ENCODE results near the gene TAGAP.
"Not testable (repeated sequence)": the region's sequence is repeated elsewhere in the genome, so short reads cannot be mapped to it uniquely, and the experiment has no call there.

The TAGAP gene

DNA sequence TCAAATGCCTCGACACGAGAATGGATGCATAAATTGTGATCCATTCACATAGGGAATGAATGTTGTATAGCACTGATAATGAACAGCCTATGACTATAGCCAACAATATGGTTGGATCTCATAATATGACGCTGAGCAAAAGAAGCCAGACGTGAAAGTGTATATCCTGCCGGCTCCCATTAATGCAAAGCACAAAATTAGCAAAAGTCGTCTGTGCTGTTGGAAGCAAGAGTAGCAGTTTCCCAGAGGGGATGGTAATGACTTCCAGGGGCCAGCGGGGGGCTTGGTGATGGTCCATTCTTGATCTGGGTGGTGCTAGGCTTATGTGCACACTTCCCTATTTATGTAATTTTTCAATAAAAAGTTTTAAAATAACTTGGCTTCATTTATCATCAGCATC lies 1.0 kb upstream of the TAGAP start:
- no peak for DNase-seq (ENCODE audit: low read depth in 2 of 2)

DNA sequence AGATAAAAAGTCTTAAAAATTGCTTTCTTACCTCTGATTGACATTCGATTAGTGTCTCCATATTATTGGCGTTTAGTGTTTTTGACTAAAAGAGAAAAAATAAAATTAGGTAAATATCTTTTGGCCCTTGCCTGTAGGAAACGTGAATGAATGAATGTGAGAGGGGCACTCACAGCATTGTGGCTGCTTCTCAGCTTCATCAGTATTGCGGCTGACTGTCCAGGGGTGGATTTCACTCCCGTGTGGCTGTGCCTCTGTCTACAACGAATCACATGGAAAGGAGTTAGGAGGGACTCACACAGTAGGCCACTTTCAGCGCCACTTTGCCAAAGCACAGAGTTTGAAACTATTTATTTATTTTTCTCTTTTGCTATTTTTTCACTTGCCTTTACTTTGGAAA lies 844 bp downstream of the TAGAP start:
- DNase-seq (ENCODE audit: low read depth in 2 of 2) = no peak

DNA sequence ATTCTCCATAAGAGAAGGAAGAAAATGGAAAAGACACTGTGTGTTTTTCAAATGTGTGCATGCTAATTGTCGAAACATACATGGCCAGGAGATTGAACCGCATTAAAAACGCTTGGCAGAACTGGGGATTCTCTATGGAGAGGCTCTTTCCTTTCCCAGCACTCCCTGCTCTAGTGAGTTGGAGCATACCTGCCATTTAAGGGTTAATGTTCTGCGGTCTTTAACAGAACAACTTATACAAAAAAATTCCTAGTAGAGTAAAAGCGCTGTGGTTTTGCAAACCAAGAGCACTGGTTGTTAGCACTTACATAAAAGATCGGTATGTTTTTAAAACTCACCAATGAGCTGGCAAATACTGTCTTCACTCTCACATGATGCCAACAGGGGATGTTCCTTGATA lies 1.5 kb downstream of the TAGAP start:
- DNase-seq (ENCODE audit: low read depth in 2 of 2) = no peak

DNA sequence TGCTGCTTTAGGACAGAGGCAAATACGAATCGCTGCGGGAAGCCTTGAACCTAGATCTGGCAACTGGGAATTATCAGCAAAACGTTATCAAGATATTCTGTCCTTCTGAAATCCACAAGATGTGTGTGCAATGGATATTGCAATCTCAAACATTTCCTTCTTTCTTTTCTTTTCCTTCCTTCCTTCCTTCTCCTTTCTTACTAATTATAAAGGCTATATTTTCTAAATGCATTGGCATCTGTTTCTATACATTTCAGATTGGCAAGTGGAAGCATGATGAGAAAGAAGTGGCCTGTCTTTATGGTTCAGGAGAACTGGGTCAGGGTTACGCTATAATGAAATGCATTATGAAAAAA lies 2.0 kb downstream of the TAGAP start:
- DNase-seq (ENCODE audit: low read depth in 2 of 2) = no peak

DNA sequence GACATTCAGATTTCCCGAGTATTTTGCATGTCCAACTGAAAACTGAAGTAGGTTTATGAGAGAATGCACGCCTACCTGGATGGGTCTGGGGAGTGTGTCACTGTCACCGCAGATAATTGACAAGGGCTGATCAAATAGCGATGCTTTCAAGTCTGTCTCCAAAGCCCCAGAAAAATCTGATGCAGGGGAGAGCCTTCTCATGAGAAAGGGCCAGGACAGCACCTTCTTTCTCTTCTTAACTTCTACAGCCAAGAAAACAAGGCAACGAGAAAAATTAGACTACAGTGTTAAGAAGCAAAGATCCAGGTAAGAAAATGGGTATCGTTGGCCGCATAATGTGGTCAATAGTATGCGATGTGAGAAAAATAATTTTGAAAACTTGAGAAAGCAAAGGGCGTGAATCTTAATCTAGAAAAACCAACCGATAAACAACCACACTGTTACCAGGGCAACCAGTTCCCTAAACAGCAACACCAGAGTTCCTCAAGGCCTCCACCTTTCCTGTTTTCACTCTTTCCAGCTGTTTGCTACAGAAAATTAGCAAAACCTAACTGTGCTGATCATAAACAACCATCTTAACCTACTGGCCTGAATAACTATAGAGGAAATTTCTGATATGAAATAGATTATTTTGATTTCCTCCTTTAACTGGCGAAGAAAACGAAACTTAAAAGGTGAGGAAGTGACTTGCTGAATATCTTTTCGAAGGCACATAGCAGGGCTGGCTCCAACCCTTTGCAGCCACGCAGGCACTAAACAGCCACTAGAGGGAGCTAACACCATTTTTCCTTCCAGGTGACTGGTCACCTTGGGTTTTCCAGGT lies 2.6 kb downstream of the TAGAP start:
- peak; percentile 56 for DNase-seq (ENCODE audit: low read depth in 2 of 2)

DNA sequence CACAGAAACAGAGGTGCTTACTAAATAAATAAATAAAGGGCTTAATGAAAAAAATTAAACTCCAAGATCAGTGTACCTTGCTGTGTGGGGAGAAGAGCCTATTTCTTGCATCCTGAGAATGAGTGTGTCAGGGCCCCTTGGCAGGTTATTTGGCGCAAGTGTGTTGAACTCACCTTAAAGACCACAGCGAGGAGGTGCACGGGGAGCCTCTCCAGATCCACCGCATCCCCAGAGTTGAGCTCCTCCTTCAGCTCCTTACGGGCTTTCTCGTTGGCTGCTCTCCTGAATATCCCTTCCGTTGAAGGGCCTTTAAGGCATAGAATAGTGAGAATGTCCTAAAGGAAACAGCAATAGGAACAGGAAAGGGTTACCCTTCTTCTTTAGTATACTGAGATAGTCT lies 3.6 kb downstream of the TAGAP start:
- no peak for DNase-seq (ENCODE audit: low read depth in 2 of 2)

DNA sequence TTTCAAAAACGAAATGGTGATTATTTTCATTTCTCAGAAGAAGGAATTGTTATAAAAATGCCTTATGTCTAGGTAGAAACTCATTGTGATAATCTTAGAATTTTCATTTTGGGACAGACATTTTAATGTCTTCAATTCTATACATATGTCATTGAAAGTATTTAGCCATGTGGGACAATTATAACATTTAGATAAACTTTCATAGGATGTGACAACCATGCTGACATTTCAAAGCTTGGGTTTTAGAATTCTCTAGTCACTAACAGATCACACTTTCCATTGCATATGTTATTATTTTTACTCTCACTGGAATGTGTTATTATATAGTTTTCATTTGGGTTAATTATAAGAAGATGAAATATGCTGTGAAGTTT lies 4.9 kb downstream of the TAGAP start:
- DNase-seq (ENCODE audit: low read depth in 2 of 2) = no peak

DNA sequence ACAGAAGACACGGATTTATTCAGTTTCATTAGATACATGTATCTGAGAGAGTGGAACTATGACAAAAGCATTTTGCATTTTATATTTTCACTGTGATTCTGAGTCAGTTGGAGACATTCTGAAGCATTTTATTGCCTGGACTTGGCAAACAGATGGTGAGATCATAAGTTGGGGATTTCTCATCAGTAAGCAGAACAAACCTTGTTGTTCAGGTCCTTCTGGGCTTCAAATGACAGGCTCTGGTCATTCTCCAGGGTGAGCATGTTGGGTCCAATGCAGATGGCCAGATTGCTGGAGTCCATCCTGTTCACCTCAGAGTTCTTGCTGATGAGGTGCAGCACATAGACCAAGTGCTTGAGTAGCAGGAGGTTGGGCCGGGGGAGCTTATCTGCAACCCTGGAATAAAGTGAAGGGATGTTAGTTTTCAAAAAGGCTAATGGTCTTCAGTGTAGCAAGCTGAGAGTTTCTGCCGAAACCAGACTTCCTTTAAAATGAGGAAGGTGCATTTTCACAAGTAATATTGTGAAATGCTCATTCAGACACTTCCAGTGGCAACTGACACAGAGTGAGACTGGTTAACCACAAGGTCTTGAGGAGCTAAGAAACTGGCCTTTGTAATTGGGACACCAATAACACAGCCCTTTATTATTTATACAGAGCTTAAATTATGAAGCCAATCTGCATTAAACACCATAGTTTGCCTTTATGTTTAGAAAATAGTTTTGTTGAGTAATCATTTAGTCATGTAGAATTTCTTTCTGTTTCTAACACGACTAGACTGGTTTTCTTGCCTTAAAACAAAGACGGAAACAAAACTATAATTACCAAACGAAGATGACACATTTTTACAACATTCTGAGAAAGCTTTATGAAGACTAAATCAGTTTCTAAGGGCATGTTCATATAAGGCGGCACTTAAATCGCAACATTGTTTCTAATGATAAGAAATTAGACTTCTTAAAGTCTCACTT lies 5.6 kb downstream of the TAGAP start:
- DNase-seq (ENCODE audit: low read depth in 2 of 2) = no peak

DNA sequence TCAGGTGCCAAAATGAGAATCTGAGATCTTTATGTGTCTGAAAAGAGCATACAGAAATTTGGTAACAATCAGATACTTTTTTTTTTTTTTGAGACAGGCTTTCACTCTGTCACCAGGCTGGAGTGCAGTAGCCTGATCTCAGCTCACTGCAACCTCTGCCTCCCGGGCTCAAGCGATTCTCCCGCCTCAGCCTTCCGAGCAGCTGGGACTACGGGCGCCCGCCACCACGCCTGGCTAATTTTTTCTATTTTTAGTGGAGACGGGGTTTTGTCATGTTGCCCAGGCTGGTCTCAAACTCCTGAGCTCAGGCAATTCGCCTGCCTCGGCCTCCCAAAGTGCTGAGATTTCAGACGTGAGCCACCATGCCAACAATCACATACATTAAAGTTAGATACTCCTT lies 6.5 kb downstream of the TAGAP start:
- DNase-seq (ENCODE audit: low read depth in 2 of 2) = not testable (repeated sequence)

DNA sequence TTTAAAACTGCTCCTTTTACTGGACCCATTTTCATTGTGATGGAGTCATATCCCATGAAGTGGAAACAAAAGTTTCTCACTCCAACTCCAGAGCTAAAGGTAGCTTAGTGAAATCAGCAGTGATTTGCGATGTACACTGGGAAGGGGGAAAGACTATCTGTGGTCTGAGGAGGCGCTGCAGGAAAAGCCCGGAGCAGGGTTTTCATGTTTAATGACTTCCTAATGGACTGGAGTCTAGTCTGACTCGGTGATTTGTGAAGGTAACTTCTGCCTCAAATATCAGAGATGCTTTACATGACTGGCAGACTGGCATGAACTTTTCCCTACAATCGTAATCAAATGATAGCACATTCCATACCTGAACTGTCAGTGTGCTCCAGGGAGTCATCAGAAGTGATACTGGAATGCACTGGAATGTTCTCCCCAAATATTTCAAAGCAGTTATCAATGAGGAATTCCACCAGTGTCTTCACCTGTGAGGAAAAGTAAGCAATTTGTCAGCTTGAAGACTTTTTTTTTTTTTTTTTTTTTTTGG lies 7.0 kb downstream of the TAGAP start:
- DNase-seq (ENCODE audit: low read depth in 2 of 2) = no peak

DNA sequence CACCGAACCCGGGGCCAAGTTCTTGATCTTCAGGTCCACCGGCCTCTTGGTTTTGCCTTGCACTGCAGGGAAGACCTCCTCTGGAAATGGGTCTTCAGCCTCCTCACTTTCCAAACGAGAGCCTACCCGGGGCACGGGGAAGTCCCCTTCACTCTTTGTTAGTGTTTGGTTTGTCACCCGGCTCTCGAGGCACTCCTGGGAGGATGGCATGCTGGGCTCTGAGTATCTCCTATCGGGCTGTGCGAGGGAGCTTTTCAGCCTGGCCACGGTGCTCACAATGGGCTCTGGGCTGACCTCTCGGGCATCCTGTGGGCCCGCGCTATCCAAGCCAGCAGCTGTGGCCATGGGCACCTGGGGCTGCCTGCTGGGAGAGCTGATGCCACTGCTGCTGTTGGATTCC lies 8.1 kb downstream of the TAGAP start:
- DNase-seq (ENCODE audit: low read depth in 2 of 2) = no peak

DNA sequence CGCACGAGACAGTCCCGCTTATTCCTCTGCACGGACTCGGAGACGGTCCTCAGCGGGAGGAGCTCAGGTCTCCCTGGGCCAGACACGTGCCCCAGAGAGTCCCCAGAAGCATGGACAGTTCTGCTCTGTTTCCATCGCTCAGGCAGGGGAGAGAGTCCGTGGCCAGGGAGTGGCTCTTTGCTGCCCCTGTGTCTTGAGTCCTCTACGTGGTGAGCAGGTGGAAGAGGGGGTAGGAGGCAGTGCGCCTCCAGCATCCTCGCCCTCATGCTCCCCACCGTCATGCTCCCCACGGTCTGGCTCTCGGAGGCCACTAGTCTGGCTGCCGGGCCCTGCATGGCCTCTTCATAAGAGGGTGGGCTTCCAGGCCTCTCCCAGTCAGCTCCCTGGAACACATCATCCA lies 8.9 kb downstream of the TAGAP start:
- no peak for DNase-seq (ENCODE audit: low read depth in 2 of 2)

DNA sequence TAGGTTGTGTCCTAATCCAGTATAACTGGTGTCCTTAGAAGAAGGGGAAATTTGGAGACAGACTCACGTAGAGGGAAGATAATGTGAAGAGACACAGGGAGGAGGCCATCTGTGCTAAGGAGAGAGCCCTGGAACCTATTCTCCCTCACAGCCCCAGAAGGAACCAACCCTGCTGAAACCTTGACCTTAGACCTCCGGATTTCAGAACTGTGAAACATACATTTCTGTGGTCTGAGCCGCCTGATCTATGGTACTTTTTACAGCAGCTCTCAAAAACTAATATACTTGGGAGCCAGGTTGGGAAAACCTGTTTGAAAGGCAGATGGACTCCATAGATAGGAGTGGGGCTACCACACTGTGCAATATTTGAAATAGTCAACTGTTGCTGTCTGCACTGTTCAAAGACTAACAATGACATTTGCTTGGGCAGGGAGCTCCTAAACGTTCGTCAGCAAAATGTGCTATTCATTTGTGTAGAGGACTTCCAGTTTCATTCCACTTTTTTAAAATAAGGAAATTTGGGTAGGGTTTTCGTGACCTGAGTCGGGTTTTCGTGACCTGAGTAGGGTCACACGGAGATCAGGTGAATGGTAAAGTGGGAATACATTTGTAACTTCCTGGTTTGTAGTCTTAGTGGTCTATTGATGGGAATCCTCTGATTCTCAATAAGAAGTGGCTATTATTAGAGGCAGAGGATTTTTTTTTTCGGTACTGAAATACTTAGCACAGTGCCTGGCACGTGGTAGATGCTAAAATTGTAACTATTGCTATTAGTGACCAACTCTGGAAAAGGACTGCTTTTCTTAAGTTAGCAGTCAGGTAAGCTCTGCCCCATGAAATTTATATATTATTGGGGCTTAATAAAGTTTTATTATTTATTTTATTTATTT lies 11.4 kb downstream of the TAGAP start:
- no peak for DNase-seq (ENCODE audit: low read depth in 2 of 2)

DNA sequence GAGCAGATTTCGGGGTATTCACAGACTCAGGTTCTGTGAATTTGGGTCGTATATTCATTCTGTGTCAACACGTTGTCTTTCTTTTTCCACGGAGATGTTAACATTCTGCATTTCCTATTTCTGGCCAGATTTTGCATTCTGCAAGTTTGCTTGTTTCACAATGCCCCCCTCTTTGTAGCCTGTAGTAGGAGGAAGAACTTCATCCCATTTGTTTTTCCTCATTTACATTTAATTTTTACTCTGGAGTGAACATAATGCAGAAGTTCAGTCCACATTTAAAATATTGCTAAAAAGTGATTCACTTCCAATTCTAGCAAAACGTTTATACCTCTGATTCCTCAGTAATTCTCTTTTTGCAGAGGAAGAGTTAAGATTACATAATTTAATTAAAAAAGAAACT lies 12.9 kb downstream of the TAGAP start:
- no peak for DNase-seq (ENCODE audit: low read depth in 2 of 2)

DNA sequence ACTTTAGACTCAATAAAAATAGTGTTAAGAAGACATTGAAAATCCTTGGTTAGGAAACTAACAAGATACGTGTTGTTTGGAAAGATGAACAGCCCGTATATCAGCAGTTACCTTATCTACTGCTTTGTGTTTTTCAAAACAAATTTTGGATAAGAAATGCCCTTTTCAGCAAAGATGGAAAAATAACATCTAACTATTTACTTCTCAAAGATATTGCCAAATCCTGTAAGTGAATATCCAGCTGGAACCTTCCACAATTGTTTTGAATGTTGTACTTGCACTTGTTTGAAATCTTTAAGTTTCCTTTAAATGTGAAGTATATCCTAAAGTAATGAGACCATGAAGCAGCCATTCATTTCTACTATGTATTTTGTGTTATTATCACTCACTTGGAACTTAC lies 14.6 kb downstream of the TAGAP start:
- no peak for DNase-seq (ENCODE audit: low read depth in 2 of 2)

DNA sequence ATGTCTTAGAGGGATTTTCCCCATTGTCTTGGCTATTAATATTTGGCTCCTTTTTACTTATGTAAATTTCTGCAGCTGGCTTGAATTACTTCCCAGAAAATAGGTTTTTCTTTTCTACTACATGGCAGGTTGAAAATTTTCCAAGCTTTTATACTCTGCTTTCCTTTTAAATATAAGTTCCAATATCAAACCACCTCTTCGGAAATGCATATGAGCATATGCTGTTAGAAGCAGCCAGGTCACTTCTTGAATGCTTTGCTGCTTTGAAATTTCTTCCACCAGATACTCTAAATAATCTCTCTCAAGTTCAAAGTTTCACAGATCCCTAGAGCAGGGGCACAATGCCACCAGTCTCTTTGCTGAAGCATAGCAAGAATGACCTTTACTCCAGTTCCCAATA lies 19.6 kb downstream of the TAGAP start:
- not testable (repeated sequence) for DNase-seq (ENCODE audit: low read depth in 2 of 2)

DNA sequence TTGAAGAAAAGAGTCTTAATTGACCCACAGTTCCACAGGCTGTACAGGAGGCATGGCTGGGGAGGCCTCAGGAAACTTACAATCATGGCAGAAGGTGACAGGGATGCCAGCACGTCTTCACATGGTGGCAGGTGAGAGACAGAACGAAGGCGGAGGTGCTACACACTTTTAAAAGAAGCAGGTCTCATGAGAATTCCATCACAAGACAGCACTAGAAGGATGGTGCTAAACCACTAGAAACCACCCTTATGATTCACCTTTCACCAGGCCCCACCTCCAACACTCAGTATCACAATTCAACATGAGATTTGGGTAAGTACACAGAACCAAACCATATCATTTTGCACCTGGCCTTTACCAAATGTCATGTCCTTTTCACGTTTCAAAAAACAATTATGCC lies 20.9 kb downstream of the TAGAP start:
- no peak for DNase-seq (ENCODE audit: low read depth in 2 of 2)

DNA sequence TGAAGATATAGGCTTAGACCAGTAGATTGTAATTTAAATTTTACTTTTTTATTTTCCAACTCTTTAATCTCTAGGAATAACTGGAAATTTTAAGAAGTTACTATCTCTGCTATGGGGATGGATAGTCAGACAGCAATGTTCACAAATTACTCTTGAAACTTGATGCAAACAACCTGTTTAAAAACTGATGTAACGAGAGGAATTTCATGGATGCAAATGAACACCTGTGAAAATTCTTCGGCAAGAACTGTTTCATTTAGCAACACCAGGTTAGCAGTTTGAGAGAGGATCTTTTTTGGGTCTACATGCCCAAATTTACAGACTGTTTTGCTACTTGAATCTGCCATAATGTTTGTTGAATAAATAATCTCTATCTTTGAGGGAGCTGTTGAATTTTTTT lies 24.8 kb downstream of the TAGAP start:
- DNase-seq (ENCODE audit: low read depth in 2 of 2) = no peak

DNA sequence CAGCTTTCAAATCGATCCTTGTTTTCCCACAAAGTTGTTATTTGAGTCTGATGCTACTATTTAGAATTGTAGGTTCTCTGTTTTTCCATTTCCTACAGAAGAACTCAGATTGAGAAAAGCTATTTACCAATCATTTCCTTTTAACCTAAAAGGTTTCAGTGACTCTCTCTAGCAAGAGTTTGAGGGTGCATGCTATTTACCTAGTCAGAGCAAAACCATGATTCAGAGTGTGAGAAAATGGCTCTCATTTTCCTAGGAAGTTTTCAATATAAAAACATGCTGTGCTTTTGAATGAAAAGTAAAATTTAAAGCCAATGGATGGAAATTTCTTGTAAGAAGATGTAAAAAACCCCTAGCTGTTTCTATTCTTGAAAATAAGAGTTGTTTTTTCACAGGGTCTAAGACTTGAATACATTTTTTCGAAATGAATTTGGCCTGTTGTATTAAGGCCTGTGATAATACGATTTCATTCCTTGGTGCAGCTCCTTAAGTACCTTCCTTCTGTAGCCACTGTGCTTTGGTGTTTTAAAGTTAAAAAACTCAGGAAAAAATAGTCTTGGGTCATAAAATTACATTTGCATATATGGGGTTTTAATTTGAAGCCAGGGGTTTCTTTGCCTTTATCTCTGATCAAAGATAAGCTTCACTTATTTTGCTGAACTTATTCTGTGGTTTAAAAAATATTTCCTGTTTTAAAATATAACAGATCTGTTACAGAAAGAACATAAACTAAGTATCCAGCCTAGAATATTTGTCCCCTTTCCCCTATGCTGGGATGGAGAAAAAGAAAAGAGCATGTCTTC lies 26.8 kb downstream of the TAGAP start:
- no peak for DNase-seq (ENCODE audit: low read depth in 2 of 2)

DNA sequence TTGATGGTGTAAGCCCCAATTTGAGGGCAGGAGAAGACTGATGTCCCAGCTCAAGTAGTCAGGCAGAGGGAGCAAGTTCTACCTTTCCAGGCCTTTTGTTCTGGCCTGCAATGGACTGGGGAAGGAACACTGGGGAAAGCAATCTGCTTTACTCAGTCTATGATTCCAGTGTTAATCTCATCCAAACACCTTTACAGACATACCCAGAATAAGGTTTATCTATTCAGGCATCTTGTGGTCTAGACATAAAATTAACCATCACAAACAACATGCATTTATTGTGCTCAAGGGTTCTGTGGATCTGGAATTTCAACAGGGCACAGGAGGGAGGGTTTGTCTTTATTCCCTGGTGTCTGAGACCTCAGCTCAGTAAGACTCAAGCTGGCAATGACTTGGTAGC lies 30.4 kb downstream of the TAGAP start:
- DNase-seq (ENCODE audit: low read depth in 2 of 2) = no peak

DNA sequence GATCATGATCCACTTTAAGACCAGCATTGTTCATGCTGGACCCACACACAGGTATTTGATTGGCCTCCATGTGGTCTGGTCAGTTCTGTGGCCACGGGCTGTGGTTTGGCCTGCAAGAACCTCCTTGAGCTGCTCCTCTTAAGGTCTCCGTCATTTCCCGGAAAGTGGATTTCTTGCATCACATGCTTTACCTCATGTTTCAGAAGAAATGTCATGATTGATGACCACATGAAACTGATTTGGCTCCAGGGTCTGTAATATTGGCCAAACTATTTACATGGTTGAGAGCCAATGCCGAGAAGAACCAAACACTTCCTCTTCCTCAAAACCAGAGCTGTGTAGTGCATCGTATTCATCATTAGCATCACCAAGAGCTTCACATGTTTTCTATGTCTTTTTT lies 31.6 kb downstream of the TAGAP start:
- no peak for DNase-seq (ENCODE audit: low read depth in 2 of 2)
